M059J (cell line): ENCODE results near the gene PBX1. TPM values are rescaled to one million over a fixed set of nuclear protein-coding genes. Genes with fewer than 3 reads are reported as not detected.

Experiments
- DNase-seq: peaks from one replicate; pipeline ENCODE4 v3.0.0-alpha.2; 2012; ENCODE audit warnings: low read depth
- total RNA-seq: library from RNA; depleted of rRNA; stranded (reverse); fragments of >200 nt; shearing (Covaris generic); gene quantifications from 2 replicates; pipeline ENCODE4 v1.2.3, GENCODE V29; 2014

PBX1 gene
- total RNA-seq, 1 experiment from 2014 or later, result 20.2 TPM

- DNase-seq, result no peak
These were observed 305.2 kb downstream of the PBX1 start for GRCh38 chr1:164864161-164864560.

- no peak for DNase-seq
These were observed 306.4 kb downstream of the PBX1 start for GRCh38 chr1:164865385-164865784.

DNA sequence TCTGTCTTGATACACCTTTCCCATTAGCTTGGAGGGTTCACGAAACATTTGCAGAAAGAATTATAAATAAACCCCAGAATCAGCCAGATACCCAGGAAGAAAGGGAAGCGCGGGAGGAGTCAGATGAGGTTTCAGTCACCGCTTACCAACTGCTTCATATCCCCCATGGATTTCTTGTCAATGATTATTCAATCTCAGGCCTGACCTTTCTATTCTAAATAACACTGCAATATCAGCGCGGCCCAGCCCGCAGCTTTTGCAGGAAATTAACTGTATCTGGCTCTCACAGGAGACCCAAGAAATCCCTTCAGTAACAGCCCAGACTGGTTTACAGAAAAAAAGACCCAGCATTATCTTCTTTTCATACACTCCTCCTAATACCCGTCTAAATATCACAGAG, 308.6 kb downstream of the PBX1 start:
- no peak for DNase-seq

DNA sequence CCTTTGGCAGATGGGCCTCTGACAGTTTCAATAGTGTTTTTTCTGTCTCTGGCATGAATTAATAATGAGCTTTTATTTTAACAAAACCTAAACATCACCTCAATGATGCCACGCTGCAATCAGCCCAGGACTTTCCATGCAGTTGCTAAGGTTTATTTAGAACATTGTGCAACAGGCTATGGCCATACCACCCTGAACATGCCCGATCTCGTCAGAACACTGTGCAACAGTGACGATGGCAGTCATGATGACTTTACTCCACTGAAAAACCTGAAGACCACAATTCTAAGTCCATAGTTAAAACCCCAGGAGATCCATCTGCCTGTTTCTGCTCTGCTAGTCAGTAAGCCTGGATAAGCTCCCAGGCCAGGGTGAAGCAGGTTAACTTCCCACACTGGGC, 310.0 kb downstream of the PBX1 start:
- no peak for DNase-seq

- no peak for DNase-seq
These were observed 316.5 kb downstream of the PBX1 start for GRCh38 chr1:164875518-164875917.

GRCh38 chr1:164876398-164877116, 317.6 kb downstream of the PBX1 start:
- no peak for DNase-seq

DNA sequence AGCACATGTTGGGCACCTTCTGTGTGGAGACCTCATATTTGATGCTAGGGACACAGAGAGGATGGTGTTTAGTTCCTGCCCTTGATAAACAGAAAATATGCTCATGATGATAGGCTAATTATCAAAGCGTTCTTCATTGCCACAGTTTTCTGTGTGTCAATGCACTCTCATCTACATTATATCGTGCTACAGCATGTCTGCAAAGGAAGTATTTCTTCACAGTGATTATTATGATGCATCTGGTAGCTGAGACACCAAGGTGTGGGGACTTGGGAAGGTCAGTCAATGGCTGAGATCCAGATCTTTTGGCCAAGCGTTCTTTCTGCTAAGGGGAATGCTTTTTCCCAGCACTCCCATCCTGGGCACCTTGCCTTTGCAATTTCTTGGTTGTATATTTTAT, 321.2 kb downstream of the PBX1 start:
- no peak for DNase-seq

GRCh38 chr1:164880644-164881043, 321.7 kb downstream of the PBX1 start:
- DNase-seq, result no peak

- no peak for DNase-seq
These were observed 326.3 kb downstream of the PBX1 start for GRCh38 chr1:164885311-164885710.

GRCh38 chr1:164886101-164886500, 327.1 kb downstream of the PBX1 start:
- DNase-seq, result no peak

- no peak for DNase-seq
These were observed 332.6 kb downstream of the PBX1 start for GRCh38 chr1:164891615-164892014.

GRCh38 chr1:164895026-164895912, 336.3 kb downstream of the PBX1 start:
- no peak for DNase-seq

DNA sequence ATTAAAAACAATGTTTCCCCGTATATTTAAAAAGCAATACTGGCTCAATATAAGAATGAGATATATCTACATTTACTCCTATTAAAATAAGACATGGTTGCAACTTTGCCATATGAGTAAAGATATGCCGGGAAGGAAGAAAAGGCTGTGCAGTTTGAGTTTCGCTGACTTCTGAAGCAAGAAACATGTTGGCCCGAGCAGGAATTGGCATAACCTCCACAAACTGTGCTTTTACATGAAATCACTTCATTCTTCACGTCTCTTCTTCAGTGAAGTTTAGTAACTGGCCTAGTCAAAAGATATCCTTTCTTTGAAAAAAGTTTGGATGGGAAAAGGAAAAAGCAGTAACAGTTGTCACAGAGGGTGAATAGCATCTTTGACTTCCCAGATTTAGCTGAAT, 342.0 kb downstream of the PBX1 start:
- no peak for DNase-seq
